CD4-positive, alpha-beta T cell treated with Interleukin-1 beta for 1 hour (primary cell): ENCODE measurements around the gene TAF10.

Experiments used
- DNase-seq, 2 donors: peaks; one replicate each; pipeline ENCODE4 v3.0.0-alpha.2; 2020 to 2022

Gene TAF10

GRCh38 chr11:6640036-6640984, 28.3 kb upstream of the TAF10 start:
- DNase-seq, result no peak

GRCh38 chr11:6638429-6638828, 26.4 kb upstream of the TAF10 start:
- no peak for DNase-seq

GRCh38 chr11:6637871-6638270, 25.9 kb upstream of the TAF10 start:
- no peak for DNase-seq

GRCh38 chr11:6636480-6636879, 24.5 kb upstream of the TAF10 start:
- no peak for DNase-seq

GRCh38 chr11:6635082-6635932, 23.3 kb upstream of the TAF10 start:
- no peak for DNase-seq

- DNase-seq, result no peak
Measured at GRCh38 chr11:6634534-6634933, 22.5 kb upstream of the TAF10 start.

- no peak for DNase-seq
Measured at GRCh38 chr11:6633422-6634408, 21.7 kb upstream of the TAF10 start.

GRCh38 chr11:6632116-6633073, 20.4 kb upstream of the TAF10 start:
- DNase-seq, result no peak

GRCh38 chr11:6631361-6631890, 19.4 kb upstream of the TAF10 start:
- DNase-seq, result no peak

- DNase-seq, result no peak
Measured at GRCh38 chr11:6630632-6631291, 18.7 kb upstream of the TAF10 start.

GRCh38 chr11:6629892-6630631, 18.0 kb upstream of the TAF10 start:
- DNase-seq, result no peak

- DNase-seq, result no peak
Measured at GRCh38 chr11:6629573-6629891, 17.5 kb upstream of the TAF10 start.

- DNase-seq, result no peak
Measured at GRCh38 chr11:6628526-6628925, 16.5 kb upstream of the TAF10 start.

- peak; percentile 10 to 50 for DNase-seq
Measured at GRCh38 chr11:6627762-6628241, 15.8 kb upstream of the TAF10 start.

GRCh38 chr11:6626971-6627761, 15.2 kb upstream of the TAF10 start:
- DNase-seq, result no peak

GRCh38 chr11:6625832-6626420, 13.9 kb upstream of the TAF10 start:
- DNase-seq, result no peak

GRCh38 chr11:6625156-6625831, 13.3 kb upstream of the TAF10 start:
- DNase-seq, result no peak
